D721Med (cell line): Measurements from ENCODE around the gene PLA2G7.
"Not testable (repeated sequence)": the region's sequence is repeated elsewhere in the genome, so short reads cannot be mapped to it uniquely, and the experiment has no call there.

Source experiments
- DNase-seq: peaks from one replicate; pipeline ENCODE4 v3.0.0; 2011; ENCODE audit warnings: low spot score; ENCODE audit not compliant: insufficient read length
- FAIRE-seq: peaks from 2 replicates; lab custom pipeline; 2011; peaks lifted over from hg19 to GRCh38; lab: Jason Lieb, UNC
- TF ChIP-seq, protein P1 (sequence below): IDR thresholded peaks from 2 replicates; pipeline ENCODE4 v1.5.1; 2012; ENCODE audit warnings: mild to moderate bottlenecking, control low read depth; ENCODE audit not compliant: insufficient read depth; ENCODE audit errors: missing control alignments

PLA2G7 gene

DNA sequence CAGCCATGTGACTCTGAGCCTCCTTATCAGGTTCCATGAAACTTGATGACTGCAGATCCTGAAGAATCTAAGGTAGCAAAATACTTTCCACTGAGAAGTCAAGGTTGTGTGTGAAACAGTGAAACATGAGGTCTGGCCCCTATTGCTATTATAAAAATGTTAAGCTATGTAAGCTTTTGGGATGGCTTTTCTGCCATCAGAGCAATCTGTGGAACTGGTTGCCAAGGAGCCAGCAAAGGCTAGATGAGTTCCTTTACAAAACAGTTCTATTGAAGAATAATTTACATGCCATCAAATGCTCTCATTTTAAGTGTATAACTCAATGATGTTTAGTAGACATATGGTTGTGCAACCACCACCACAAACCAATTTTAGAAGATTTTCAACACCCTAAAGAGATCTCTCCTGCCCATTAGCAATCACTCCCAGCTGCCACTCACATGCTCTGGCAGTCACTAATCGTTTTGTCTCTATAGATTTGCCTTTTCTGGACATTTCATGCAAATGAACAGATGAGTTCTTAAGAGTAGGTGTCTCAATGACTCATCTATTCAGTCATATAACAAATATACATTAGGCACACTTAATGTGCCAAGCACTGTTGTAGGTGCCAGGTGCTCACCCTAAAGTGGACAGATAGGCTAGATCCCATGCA lies 38.2 kb upstream of the PLA2G7 start:
- TF ChIP-seq, protein P1, sequence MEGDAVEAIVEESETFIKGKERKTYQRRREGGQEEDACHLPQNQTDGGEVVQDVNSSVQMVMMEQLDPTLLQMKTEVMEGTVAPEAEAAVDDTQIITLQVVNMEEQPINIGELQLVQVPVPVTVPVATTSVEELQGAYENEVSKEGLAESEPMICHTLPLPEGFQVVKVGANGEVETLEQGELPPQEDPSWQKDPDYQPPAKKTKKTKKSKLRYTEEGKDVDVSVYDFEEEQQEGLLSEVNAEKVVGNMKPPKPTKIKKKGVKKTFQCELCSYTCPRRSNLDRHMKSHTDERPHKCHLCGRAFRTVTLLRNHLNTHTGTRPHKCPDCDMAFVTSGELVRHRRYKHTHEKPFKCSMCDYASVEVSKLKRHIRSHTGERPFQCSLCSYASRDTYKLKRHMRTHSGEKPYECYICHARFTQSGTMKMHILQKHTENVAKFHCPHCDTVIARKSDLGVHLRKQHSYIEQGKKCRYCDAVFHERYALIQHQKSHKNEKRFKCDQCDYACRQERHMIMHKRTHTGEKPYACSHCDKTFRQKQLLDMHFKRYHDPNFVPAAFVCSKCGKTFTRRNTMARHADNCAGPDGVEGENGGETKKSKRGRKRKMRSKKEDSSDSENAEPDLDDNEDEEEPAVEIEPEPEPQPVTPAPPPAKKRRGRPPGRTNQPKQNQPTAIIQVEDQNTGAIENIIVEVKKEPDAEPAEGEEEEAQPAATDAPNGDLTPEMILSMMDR = no peak
- DNase-seq (no peak), FAIRE-seq (no peak)

DNA sequence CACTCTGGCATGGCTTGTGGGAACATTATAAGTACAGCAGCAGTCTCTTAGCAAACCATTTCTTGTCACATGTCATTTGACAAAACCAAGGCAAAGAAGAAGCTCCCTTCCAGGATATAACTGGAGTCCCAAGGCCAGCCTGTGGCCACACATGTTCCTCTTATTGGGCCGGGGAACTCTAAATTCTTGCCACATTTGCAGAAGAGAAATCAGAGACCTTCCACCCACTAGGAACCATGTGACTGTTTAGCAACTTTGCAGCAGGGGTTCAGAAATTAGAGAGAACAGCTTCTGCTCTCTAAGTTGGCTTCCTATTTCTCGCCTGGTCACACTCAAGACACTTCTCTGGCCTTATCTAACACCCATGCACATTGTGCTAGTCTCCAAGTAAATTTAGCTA lies 37.6 kb upstream of the PLA2G7 start:
- FAIRE-seq = no peak
- TF ChIP-seq, protein P1 = no peak
- no peak for DNase-seq

DNA sequence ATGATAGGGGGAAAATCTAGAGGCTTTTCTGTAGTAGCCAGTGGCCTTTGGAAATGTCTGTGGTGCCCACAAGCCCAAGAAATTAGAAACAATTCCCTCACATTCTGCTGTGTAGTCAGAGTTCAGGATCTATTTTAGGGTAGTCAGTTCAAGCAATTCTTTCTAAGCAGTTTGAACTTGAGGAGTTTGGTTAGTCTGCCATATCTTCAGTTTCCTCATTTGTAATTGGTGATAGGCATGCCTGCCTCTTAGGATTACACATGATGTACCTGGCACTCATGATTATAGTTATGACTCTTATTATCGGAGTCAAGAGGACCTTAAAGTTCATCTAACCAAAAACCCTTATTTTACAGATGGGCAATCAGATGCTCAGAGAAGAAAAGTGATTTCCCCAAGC lies 36.8 kb upstream of the PLA2G7 start:
- no peak for FAIRE-seq
- DNase-seq = no peak
- TF ChIP-seq, protein P1 = no peak

DNA sequence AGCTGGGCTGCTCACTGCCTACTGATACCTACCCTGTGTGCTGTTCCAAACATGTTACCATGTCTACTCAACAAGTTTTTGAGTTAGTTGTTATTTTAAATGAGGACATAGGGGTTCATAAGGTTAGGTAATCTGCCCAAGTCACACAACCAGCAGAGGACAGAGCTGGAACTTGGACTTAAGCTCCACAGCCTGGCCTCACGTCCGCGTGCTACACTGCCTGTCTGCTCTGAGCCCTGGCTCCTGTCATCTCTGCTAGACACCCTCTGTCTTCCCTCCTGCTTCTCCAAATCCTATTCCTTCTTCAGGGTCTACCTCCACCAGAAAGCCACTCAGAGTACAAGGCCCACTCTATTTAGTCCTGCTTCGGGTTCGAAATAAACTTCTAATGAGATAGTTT lies 29.8 kb upstream of the PLA2G7 start:
- DNase-seq = no peak
- no peak for FAIRE-seq
- TF ChIP-seq, protein P1 = no peak

DNA sequence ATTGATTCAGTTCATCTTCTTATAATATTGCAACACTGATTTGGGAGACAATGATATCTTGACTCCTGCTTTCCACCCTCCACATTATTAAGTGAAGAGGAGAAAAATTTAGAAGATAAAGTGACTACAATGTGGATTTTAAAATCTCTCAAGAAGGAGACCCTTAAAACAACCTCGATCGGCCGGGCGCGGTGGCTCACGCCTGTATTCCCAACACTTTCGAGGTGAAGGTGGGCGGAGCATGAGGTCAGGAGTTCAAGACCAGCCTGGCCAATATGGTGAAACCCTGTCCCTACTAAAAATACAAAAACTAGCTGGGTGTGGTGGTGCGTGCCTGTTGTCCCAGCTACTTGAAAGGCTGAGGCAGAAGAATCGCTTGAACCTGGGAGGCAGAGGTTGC lies 29.1 kb upstream of the PLA2G7 start:
- FAIRE-seq, DNase-seq: not testable (repeated sequence)

DNA sequence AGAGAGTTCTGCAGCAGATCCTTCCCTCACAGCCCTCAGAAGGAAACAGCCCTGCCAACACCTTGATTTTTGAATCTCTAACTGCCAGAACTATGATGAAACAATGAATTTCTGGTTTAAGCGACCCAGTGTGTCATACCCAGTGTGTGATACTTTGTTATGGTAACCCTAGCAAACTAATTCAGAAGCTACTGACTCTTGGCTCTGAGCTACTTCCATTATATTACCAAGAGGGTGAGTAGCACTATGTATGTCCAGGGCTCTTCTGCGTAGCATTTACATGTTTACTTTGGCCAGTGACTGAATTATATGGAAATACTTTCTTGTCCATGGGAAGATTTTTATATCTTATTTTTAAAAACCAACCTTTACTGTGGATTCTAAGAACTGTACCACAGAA lies 28.3 kb upstream of the PLA2G7 start:
- TF ChIP-seq, protein P1 = no peak
- no peak for FAIRE-seq
- no peak for DNase-seq

DNA sequence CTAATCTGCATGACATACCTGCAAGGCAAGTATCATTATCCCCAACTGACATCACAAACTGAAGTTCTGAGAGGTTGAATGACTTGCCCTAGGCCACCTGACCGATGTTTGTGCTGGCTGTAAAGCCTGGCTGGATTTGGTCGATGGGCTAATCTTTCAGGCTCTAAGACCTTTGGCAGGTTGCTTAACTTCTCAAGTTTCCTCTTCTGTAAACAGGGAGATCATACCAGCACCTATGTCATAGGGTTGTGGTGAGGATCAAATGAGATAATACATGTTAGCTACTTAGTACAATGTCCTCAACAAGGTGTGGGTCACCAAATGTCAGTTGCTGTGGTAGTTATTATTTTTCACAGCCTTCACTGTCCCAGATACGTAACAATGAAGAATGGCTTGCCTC lies 25.8 kb upstream of the PLA2G7 start:
- TF ChIP-seq, protein P1 = no peak
- DNase-seq = no peak
- FAIRE-seq = no peak
